ENCODE data around the gene ARID1B.

DNA sequence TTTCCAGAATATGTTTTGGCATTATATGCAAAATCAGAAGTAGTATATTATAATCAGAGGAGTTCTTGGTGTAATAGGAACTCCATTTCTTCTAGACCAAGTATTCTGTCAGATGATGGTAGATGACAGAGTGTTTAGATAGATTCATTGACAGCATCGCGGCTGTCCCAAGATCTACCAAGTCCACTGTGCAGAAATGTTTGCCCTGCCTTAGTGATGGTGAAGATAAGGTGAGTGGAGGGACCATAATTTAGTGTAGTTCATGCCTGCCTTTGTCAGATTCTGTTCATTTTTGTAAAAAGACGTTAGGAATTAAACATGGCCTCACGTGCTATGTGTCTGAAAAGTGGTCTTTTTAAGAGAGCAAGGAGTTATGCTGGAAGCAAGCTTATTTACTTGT lies 270.1 kb downstream of the ARID1B start:
- TF ChIP-seq, protein P1, sequence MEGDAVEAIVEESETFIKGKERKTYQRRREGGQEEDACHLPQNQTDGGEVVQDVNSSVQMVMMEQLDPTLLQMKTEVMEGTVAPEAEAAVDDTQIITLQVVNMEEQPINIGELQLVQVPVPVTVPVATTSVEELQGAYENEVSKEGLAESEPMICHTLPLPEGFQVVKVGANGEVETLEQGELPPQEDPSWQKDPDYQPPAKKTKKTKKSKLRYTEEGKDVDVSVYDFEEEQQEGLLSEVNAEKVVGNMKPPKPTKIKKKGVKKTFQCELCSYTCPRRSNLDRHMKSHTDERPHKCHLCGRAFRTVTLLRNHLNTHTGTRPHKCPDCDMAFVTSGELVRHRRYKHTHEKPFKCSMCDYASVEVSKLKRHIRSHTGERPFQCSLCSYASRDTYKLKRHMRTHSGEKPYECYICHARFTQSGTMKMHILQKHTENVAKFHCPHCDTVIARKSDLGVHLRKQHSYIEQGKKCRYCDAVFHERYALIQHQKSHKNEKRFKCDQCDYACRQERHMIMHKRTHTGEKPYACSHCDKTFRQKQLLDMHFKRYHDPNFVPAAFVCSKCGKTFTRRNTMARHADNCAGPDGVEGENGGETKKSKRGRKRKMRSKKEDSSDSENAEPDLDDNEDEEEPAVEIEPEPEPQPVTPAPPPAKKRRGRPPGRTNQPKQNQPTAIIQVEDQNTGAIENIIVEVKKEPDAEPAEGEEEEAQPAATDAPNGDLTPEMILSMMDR (conservative IDR thresholded peaks at IDR 0.05; ENCODE audit: low read length): no peak
- no peak for TF ChIP-seq EZH2phosphoT487 (IDR thresholded peaks at IDR 0.05; ENCODE audit: borderline replicate concordance, low read depth, low read length)

Measured in OCI-LY7 (cell line).